Measurements from ENCODE around the gene MRRF.

- TF ChIP-seq POLR2A (IDR thresholded peaks at IDR 0.05) (no peak), CTCF (IDR thresholded peaks at IDR 0.05) (no peak)
These were observed 96.2 kb downstream of the MRRF start for GRCh38 chr9:122360891-122361290.

All from vagina (tissue), 2 donors.